Activated T-helper 2 cell treated with anti-CD3 and anti-CD28 coated beads, Interferon-gamma antibody, Interleukin-2, Interleukin-4, amounts not matched to agents 10 μg/mL and 5 μg/mL and 100 μg/mL, durations not matched to agents 14 hours and 24 hours and 36 hours (primary cell): Measurements from ENCODE around the gene SGCG. TPM values are rescaled to one million over a fixed set of nuclear protein-coding genes. Genes with fewer than 3 reads are reported as not detected.

Source experiments
- DNase-seq: peaks from one replicate; pipeline ENCODE4 v3.0.0; 2021; ENCODE audit warnings: low spot score
- H3K27ac Mint-ChIP-seq: one replicate; pipeline ENCODE4 v1.8.0; 2021; ENCODE audit warnings: mixed read lengths
- H3K27me3 Mint-ChIP-seq: one replicate; pipeline ENCODE4 v1.8.0; 2021; ENCODE audit warnings: low read depth, mixed read lengths
- H3K36me3 Mint-ChIP-seq: one replicate; pipeline ENCODE4 v1.8.0; 2021; ENCODE audit warnings: low read depth, mixed read lengths
- H3K4me1 Mint-ChIP-seq: one replicate; pipeline ENCODE4 v1.8.0; 2021; ENCODE audit warnings: low read depth, mixed read lengths
- H3K4me3 Mint-ChIP-seq: one replicate; pipeline ENCODE4 v1.8.0; 2021; ENCODE audit warnings: low read depth, mild to moderate bottlenecking, moderate library complexity, mixed read lengths
- H3K9me3 Mint-ChIP-seq: one replicate; pipeline ENCODE4 v1.8.0; 2021; ENCODE audit warnings: mixed read lengths
- intact Hi-C: fragments of 100-400 bp; cut with micrococcal nuclease; formaldehyde crosslinking; loops from one replicate; pipeline ENCODE4 v1.15.1; 2023
- total RNA-seq: library from RNA; stranded (reverse); gene quantifications from 2 replicates; pipeline ENCODE4 v1.2.3, GENCODE V29; 2022

Gene SGCG
- total RNA-seq, 1 donor from 2014 or later, result not detected

- Mint-ChIP-seq H3K4me1 (peaks cover 9% of the 10 kb centered on the region), H3K9me3 (no peaks in the 10 kb centered on the region), H3K27ac (no peak overlapping the region), H3K27me3 (no peaks in the 10 kb centered on the region), H3K4me3 (no peak overlapping the region), H3K36me3 (peaks cover 86% of the 10 kb centered on the region)
- intact Hi-C loops, result no loop called here
- DNase-seq, result no peak
These were observed 171.4 kb downstream of the SGCG start for GRCh38 chr13:23352161-23352560.

GRCh38 chr13:23354520-23354919 lies 173.7 kb downstream of the SGCG start:
- no peak for DNase-seq
- Mint-ChIP-seq H3K27ac (no peak overlapping the region), H3K4me3 (no peak overlapping the region), H3K4me1 (peaks cover 9% of the 10 kb centered on the region), H3K36me3 (peaks cover 75% of the 10 kb centered on the region), H3K9me3 (no peaks in the 10 kb centered on the region), H3K27me3 (no peaks in the 10 kb centered on the region)
- intact Hi-C loops, result no loop called here

- Mint-ChIP-seq H3K9me3 (no peaks in the 10 kb centered on the region), H3K4me1 (peaks cover 3% of the 10 kb centered on the region), H3K4me3 (no peak overlapping the region), H3K27me3 (no peaks in the 10 kb centered on the region), H3K36me3 (peaks cover 63% of the 10 kb centered on the region), H3K27ac (no peak overlapping the region)
- intact Hi-C loops, result no loop called here
- no peak for DNase-seq
These were observed 175.6 kb downstream of the SGCG start for GRCh38 chr13:23356368-23356767.

GRCh38 chr13:23357349-23357748 lies 176.6 kb downstream of the SGCG start:
- H3K9me3 Mint-ChIP-seq, result no peaks in the 10 kb centered on the region
- H3K4me3 Mint-ChIP-seq, result no peak overlapping the region
- DNase-seq, result no peak
- intact Hi-C loops, result no loop called here
- H3K27ac Mint-ChIP-seq, result no peak overlapping the region
- H3K36me3 Mint-ChIP-seq, result peaks cover 62% of the 10 kb centered on the region
- H3K4me1 Mint-ChIP-seq, result no peaks in the 10 kb centered on the region
- H3K27me3 Mint-ChIP-seq, result no peaks in the 10 kb centered on the region

GRCh38 chr13:23359882-23360281 lies 179.1 kb downstream of the SGCG start:
- Mint-ChIP-seq H3K9me3 (no peaks in the 10 kb centered on the region), H3K36me3 (peaks cover 60% of the 10 kb centered on the region), H3K27me3 (no peaks in the 10 kb centered on the region), H3K4me3 (no peak overlapping the region), H3K4me1 (no peaks in the 10 kb centered on the region), H3K27ac (no peak overlapping the region)
- DNase-seq, result no peak
- intact Hi-C loops, result no loop called here

GRCh38 chr13:23365652-23366051 lies 184.9 kb downstream of the SGCG start:
- Mint-ChIP-seq H3K4me1 (peaks cover 3% of the 10 kb centered on the region), H3K4me3 (no peak overlapping the region), H3K27ac (no peak overlapping the region), H3K36me3 (peaks cover 87% of the 10 kb centered on the region), H3K9me3 (no peaks in the 10 kb centered on the region), H3K27me3 (no peaks in the 10 kb centered on the region)
- intact Hi-C loops, result no loop called here
- DNase-seq, result no peak

- Mint-ChIP-seq H3K36me3 (peaks cover 90% of the 10 kb centered on the region), H3K4me3 (no peak overlapping the region), H3K27ac (no peak overlapping the region), H3K27me3 (no peaks in the 10 kb centered on the region), H3K4me1 (peaks cover 16% of the 10 kb centered on the region), H3K9me3 (no peaks in the 10 kb centered on the region)
- DNase-seq, result no peak
- intact Hi-C loops, result no loop called here
These were observed 187.1 kb downstream of the SGCG start for GRCh38 chr13:23367907-23368306.

- DNase-seq, result no peak
- Mint-ChIP-seq H3K9me3 (no peaks in the 10 kb centered on the region), H3K27me3 (no peaks in the 10 kb centered on the region), H3K27ac (no peak overlapping the region), H3K4me1 (peaks cover 41% of the 10 kb centered on the region), H3K36me3 (peaks cover 56% of the 10 kb centered on the region), H3K4me3 (peak overlapping the region; percentile 53)
- intact Hi-C loops, result loop anchor here (10.0 kb wide), 1 partner anchor 1768 kb away; the partner anchor contains the start of gene MICU2
These were observed 191.6 kb downstream of the SGCG start for GRCh38 chr13:23372264-23372906.
